ENCODE measurements around the gene ZWILCH. TPM values are rescaled to one million over a fixed set of nuclear protein-coding genes. Genes with fewer than 3 reads are reported as not detected.

The ZWILCH gene
- total RNA-seq, 2 experiments from 2014 or later, result 36.9 to 50.2 TPM

DNA sequence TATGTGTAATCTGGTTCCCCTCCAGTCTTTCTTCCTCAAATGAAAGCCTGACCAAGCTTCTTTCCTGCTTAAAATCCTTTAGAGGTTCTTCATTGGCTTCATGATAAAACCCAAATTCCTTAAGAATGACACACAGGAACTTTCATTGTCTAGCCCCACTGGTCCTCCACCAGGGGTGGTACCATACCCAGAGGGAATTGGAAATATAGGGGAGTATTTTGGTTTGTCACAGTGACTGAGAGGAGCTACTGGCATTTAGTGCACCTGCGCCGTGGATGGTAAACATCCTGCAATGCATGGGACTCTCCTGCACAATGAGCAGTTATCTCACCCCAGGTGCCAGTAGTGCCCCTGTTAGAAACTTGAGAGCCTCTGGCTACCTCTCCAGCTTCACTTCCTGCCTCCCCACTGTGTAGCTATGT lies 10.8 kb downstream of the ZWILCH start:
- Histone ChIP-seq H2AFZ (ENCODE audit: low read length) (no peak overlapping the region), H3K4me2 (ENCODE audit: low read length) (no peak overlapping the region), H3K27ac (ENCODE audit: low read depth, low read length, poor library complexity, severe bottlenecking) (peak overlapping the region; percentile 41), H3K36me3 (ENCODE audit: insufficient read depth, low read length) (peaks cover 94% of the 10 kb centered on the region), H3K4me3 (ENCODE audit: low read depth, low read length, poor library complexity, severe bottlenecking) (no peak overlapping the region), H3K79me2 (ENCODE audit: insufficient read depth, low read depth, low read length) (no peaks in the 10 kb centered on the region), H4K20me1 (ENCODE audit: insufficient read depth, low read length) (no peaks in the 10 kb centered on the region), H3K9me2 (ENCODE audit: insufficient read depth, low read length) (no peaks in the 10 kb centered on the region), H3K9me3 (ENCODE audit: low read length) (no peaks in the 10 kb centered on the region), H3K4me1 (ENCODE audit: insufficient read depth, low read length, poor library complexity, severe bottlenecking) (peaks cover 13% of the 10 kb centered on the region)
- peak; percentile 61 for DNase-seq (ENCODE audit: low spot score)
- TF ChIP-seq, protein P1, sequence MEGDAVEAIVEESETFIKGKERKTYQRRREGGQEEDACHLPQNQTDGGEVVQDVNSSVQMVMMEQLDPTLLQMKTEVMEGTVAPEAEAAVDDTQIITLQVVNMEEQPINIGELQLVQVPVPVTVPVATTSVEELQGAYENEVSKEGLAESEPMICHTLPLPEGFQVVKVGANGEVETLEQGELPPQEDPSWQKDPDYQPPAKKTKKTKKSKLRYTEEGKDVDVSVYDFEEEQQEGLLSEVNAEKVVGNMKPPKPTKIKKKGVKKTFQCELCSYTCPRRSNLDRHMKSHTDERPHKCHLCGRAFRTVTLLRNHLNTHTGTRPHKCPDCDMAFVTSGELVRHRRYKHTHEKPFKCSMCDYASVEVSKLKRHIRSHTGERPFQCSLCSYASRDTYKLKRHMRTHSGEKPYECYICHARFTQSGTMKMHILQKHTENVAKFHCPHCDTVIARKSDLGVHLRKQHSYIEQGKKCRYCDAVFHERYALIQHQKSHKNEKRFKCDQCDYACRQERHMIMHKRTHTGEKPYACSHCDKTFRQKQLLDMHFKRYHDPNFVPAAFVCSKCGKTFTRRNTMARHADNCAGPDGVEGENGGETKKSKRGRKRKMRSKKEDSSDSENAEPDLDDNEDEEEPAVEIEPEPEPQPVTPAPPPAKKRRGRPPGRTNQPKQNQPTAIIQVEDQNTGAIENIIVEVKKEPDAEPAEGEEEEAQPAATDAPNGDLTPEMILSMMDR (conservative IDR thresholded peaks at IDR 0.05; ENCODE audit: low read length), result no peak
- TF ChIP-seq EZH2phosphoT487 (IDR thresholded peaks at IDR 0.05; ENCODE audit: borderline replicate concordance, low read depth, low read length), result no peak
- ChIA-PET POLR2A (interaction anchor here (1.6 kb wide), 1 partner anchor 11 kb away, joined by 5 read pairs; the partner anchor contains the start of genes RPL4 and ZWILCH), CTCF (ENCODE audit: unreplicated experiment) (no interaction called here)
- intact Hi-C loops (cut with micrococcal nuclease; ENCODE audit: unreplicated experiment), result no loop called here
- no TSS peak for BruUV-seq (replicated peaks)

GRCh38 chr15:66523926-66524325 lies 18.8 kb downstream of the ZWILCH start:
- no peaks in the 10 kb centered on the region for H3K9me3 ChIP-seq (ENCODE audit: low read length)
- no peak overlapping the region for H3K4me2 ChIP-seq (ENCODE audit: low read length)
- H3K27ac ChIP-seq (ENCODE audit: low read depth, low read length, poor library complexity, severe bottlenecking), result no peak overlapping the region
- TF ChIP-seq EZH2phosphoT487 (IDR thresholded peaks at IDR 0.05; ENCODE audit: borderline replicate concordance, low read depth, low read length), result no peak
- TF ChIP-seq, protein P1 (conservative IDR thresholded peaks at IDR 0.05; ENCODE audit: low read length), result no peak
- H2AFZ ChIP-seq (ENCODE audit: low read length), result no peak overlapping the region
- H3K4me1 ChIP-seq (ENCODE audit: insufficient read depth, low read length, poor library complexity, severe bottlenecking), result no peaks in the 10 kb centered on the region
- no TSS peak for BruUV-seq (replicated peaks)
- CTCF ChIA-PET (ENCODE audit: unreplicated experiment), result no interaction called here
- H3K36me3 ChIP-seq (ENCODE audit: insufficient read depth, low read length), result peaks cover 97% of the 10 kb centered on the region
- no peak for DNase-seq (ENCODE audit: low spot score)
- POLR2A ChIA-PET, result interaction anchor here (0.9 kb wide), 1 partner anchor 17 kb away, joined by 3 read pairs; no protein-coding TSS in a partner anchor
- intact Hi-C loops (cut with micrococcal nuclease; ENCODE audit: unreplicated experiment), result no loop called here
- H3K4me3 ChIP-seq (ENCODE audit: low read depth, low read length, poor library complexity, severe bottlenecking), result no peak overlapping the region
- no peaks in the 10 kb centered on the region for H4K20me1 ChIP-seq (ENCODE audit: insufficient read depth, low read length)
- no peaks in the 10 kb centered on the region for H3K9me2 ChIP-seq (ENCODE audit: insufficient read depth, low read length)
- H3K79me2 ChIP-seq (ENCODE audit: insufficient read depth, low read depth, low read length), result no peaks in the 10 kb centered on the region

GRCh38 chr15:66524838-66525237 lies 19.7 kb downstream of the ZWILCH start:
- ChIA-PET POLR2A (no interaction called here), CTCF (ENCODE audit: unreplicated experiment) (no interaction called here)
- Histone ChIP-seq H3K4me1 (ENCODE audit: insufficient read depth, low read length, poor library complexity, severe bottlenecking) (no peaks in the 10 kb centered on the region), H3K9me2 (ENCODE audit: insufficient read depth, low read length) (no peaks in the 10 kb centered on the region), H3K27ac (ENCODE audit: low read depth, low read length, poor library complexity, severe bottlenecking) (no peak overlapping the region), H2AFZ (ENCODE audit: low read length) (no peak overlapping the region), H3K4me3 (ENCODE audit: low read depth, low read length, poor library complexity, severe bottlenecking) (no peak overlapping the region), H3K79me2 (ENCODE audit: insufficient read depth, low read depth, low read length) (no peaks in the 10 kb centered on the region), H3K36me3 (ENCODE audit: insufficient read depth, low read length) (peaks cover 96% of the 10 kb centered on the region), H4K20me1 (ENCODE audit: insufficient read depth, low read length) (no peaks in the 10 kb centered on the region), H3K4me2 (ENCODE audit: low read length) (no peak overlapping the region), H3K9me3 (ENCODE audit: low read length) (no peaks in the 10 kb centered on the region)
- no peak for TF ChIP-seq EZH2phosphoT487 (IDR thresholded peaks at IDR 0.05; ENCODE audit: borderline replicate concordance, low read depth, low read length)
- TF ChIP-seq, protein P1 (conservative IDR thresholded peaks at IDR 0.05; ENCODE audit: low read length), result no peak
- DNase-seq (ENCODE audit: low spot score), result no peak
- no TSS peak for BruUV-seq (replicated peaks)
- intact Hi-C loops (cut with micrococcal nuclease; ENCODE audit: unreplicated experiment), result no loop called here
